ENCODE results near the gene ATF6.
"Not testable (repeated sequence)": the region's sequence is repeated elsewhere in the genome, so short reads cannot be mapped to it uniquely, and the experiment has no call there.

Gene ATF6

GRCh38 chr1:161782886-161783285 lies 16.8 kb downstream of the ATF6 start:
- peak overlapping the region; percentile 3 for H3K27ac Mint-ChIP-seq
- H3K36me3 Mint-ChIP-seq (ENCODE audit: low read depth) = peaks cover 82% of the 10 kb centered on the region
- H3K9me3 Mint-ChIP-seq = no peaks in the 10 kb centered on the region
- H3K27me3 Mint-ChIP-seq = no peaks in the 10 kb centered on the region
- peaks cover 21% of the 10 kb centered on the region for H3K4me1 Mint-ChIP-seq (ENCODE audit: low read depth)
- no peak overlapping the region for H3K4me3 Mint-ChIP-seq
- DNase-seq = no peak

GRCh38 chr1:161784968-161785367 lies 18.8 kb downstream of the ATF6 start:
- DNase-seq = no peak
- Mint-ChIP-seq H3K4me1 (ENCODE audit: low read depth) (peaks cover 20% of the 10 kb centered on the region), H3K36me3 (ENCODE audit: low read depth) (peaks cover 76% of the 10 kb centered on the region), H3K27me3 (no peaks in the 10 kb centered on the region), H3K9me3 (no peaks in the 10 kb centered on the region), H3K4me3 (no peak overlapping the region), H3K27ac (peak overlapping the region; percentile 0)

- H3K9me3 Mint-ChIP-seq = no peaks in the 10 kb centered on the region
- DNase-seq = no peak
- H3K4me1 Mint-ChIP-seq (ENCODE audit: low read depth) = peaks cover 25% of the 10 kb centered on the region
- peak overlapping the region; percentile 13 for H3K27ac Mint-ChIP-seq
- H3K36me3 Mint-ChIP-seq (ENCODE audit: low read depth) = peaks cover 78% of the 10 kb centered on the region
- no peak overlapping the region for H3K4me3 Mint-ChIP-seq
- H3K27me3 Mint-ChIP-seq = no peaks in the 10 kb centered on the region
These were observed 21.2 kb downstream of the ATF6 start for GRCh38 chr1:161787355-161787754.

GRCh38 chr1:161790587-161791317 lies 24.6 kb downstream of the ATF6 start:
- Mint-ChIP-seq H3K4me1 (ENCODE audit: low read depth) (peaks cover 32% of the 10 kb centered on the region), H3K4me3 (no peak overlapping the region), H3K27me3 (no peaks in the 10 kb centered on the region), H3K27ac (no peak overlapping the region), H3K36me3 (ENCODE audit: low read depth) (peaks cover 83% of the 10 kb centered on the region), H3K9me3 (no peaks in the 10 kb centered on the region)
- DNase-seq = no peak

- peak overlapping the region; percentile 45 for H3K27ac Mint-ChIP-seq
These were observed 26.0 kb downstream of the ATF6 start for GRCh38 chr1:161791904-161792655.

GRCh38 chr1:161792740-161793139 lies 26.6 kb downstream of the ATF6 start:
- Mint-ChIP-seq H3K4me1 (ENCODE audit: low read depth) (peaks cover 32% of the 10 kb centered on the region), H3K4me3 (no peak overlapping the region), H3K27ac (peak overlapping the region; percentile 45), H3K27me3 (no peaks in the 10 kb centered on the region), H3K9me3 (no peaks in the 10 kb centered on the region), H3K36me3 (ENCODE audit: low read depth) (peaks cover 86% of the 10 kb centered on the region)
- no peak for DNase-seq

More at GRCh38 chr1:161791904-161792655, 26.0 kb downstream of the ATF6 start:
- Mint-ChIP-seq H3K36me3 (ENCODE audit: low read depth) (peaks cover 85% of the 10 kb centered on the region), H3K4me1 (ENCODE audit: low read depth) (peaks cover 32% of the 10 kb centered on the region), H3K27me3 (no peaks in the 10 kb centered on the region), H3K9me3 (no peaks in the 10 kb centered on the region), H3K4me3 (no peak overlapping the region)
- no peak for DNase-seq

- H3K9me3 Mint-ChIP-seq = no peaks in the 10 kb centered on the region
- no peaks in the 10 kb centered on the region for H3K27me3 Mint-ChIP-seq
- peaks cover 90% of the 10 kb centered on the region for H3K36me3 Mint-ChIP-seq (ENCODE audit: low read depth)
- H3K27ac Mint-ChIP-seq = no peak overlapping the region
- peaks cover 13% of the 10 kb centered on the region for H3K4me1 Mint-ChIP-seq (ENCODE audit: low read depth)
- no peak for DNase-seq
- H3K4me3 Mint-ChIP-seq = no peak overlapping the region
These were observed 33.7 kb downstream of the ATF6 start for GRCh38 chr1:161799792-161800191.

GRCh38 chr1:161801955-161802354 lies 35.8 kb downstream of the ATF6 start:
- H3K27ac Mint-ChIP-seq = no peak overlapping the region
- no peaks in the 10 kb centered on the region for H3K27me3 Mint-ChIP-seq
- H3K36me3 Mint-ChIP-seq (ENCODE audit: low read depth) = peaks cover 85% of the 10 kb centered on the region
- DNase-seq = no peak
- no peak overlapping the region for H3K4me3 Mint-ChIP-seq
- H3K4me1 Mint-ChIP-seq (ENCODE audit: low read depth) = peaks cover 26% of the 10 kb centered on the region
- H3K9me3 Mint-ChIP-seq = no peaks in the 10 kb centered on the region

GRCh38 chr1:161803181-161803580 lies 37.1 kb downstream of the ATF6 start:
- no peak overlapping the region for H3K27ac Mint-ChIP-seq
- H3K9me3 Mint-ChIP-seq = no peaks in the 10 kb centered on the region
- no peak for DNase-seq
- H3K36me3 Mint-ChIP-seq (ENCODE audit: low read depth) = peaks cover 78% of the 10 kb centered on the region
- no peaks in the 10 kb centered on the region for H3K27me3 Mint-ChIP-seq
- H3K4me3 Mint-ChIP-seq = no peak overlapping the region
- peaks cover 29% of the 10 kb centered on the region for H3K4me1 Mint-ChIP-seq (ENCODE audit: low read depth)

GRCh38 chr1:161805399-161806197 lies 39.5 kb downstream of the ATF6 start:
- peaks cover 77% of the 10 kb centered on the region for H3K36me3 Mint-ChIP-seq (ENCODE audit: low read depth)
- peaks cover 9% of the 10 kb centered on the region for H3K9me3 Mint-ChIP-seq
- H3K27ac Mint-ChIP-seq = peak overlapping the region; percentile 50

GRCh38 chr1:161809202-161809601 lies 43.1 kb downstream of the ATF6 start:
- H3K27me3 Mint-ChIP-seq, H3K4me3 Mint-ChIP-seq, H3K27ac Mint-ChIP-seq, DNase-seq: not testable (repeated sequence)
- peaks cover 75% of the 10 kb centered on the region for H3K36me3 Mint-ChIP-seq (ENCODE audit: low read depth)
- H3K9me3 Mint-ChIP-seq = peaks cover 10% of the 10 kb centered on the region
- H3K4me1 Mint-ChIP-seq (ENCODE audit: low read depth) = peaks cover 25% of the 10 kb centered on the region

More at GRCh38 chr1:161805399-161806197, 39.5 kb downstream of the ATF6 start:
- Mint-ChIP-seq H3K4me3 (no peak overlapping the region), H3K27me3 (no peaks in the 10 kb centered on the region), H3K4me1 (ENCODE audit: low read depth) (peaks cover 37% of the 10 kb centered on the region)
- DNase-seq = no peak

- Mint-ChIP-seq H3K9me3 (peaks cover 10% of the 10 kb centered on the region), H3K36me3 (ENCODE audit: low read depth) (peaks cover 75% of the 10 kb centered on the region), H3K4me1 (ENCODE audit: low read depth) (peaks cover 25% of the 10 kb centered on the region)
- not testable (repeated sequence) for H3K27me3 Mint-ChIP-seq, H3K27ac Mint-ChIP-seq, DNase-seq, H3K4me3 Mint-ChIP-seq
These were observed 43.5 kb downstream of the ATF6 start for GRCh38 chr1:161809656-161810055.

- peaks cover 76% of the 10 kb centered on the region for H3K36me3 Mint-ChIP-seq (ENCODE audit: low read depth)
- peaks cover 10% of the 10 kb centered on the region for H3K9me3 Mint-ChIP-seq
- H3K4me3 Mint-ChIP-seq = no peak overlapping the region
- no peaks in the 10 kb centered on the region for H3K27me3 Mint-ChIP-seq
- no peak overlapping the region for H3K27ac Mint-ChIP-seq
- peaks cover 24% of the 10 kb centered on the region for H3K4me1 Mint-ChIP-seq (ENCODE audit: low read depth)
- DNase-seq = no peak
These were observed 44.7 kb downstream of the ATF6 start for GRCh38 chr1:161810780-161811179.

- Mint-ChIP-seq H3K27ac (no peak overlapping the region), H3K9me3 (no peaks in the 10 kb centered on the region), H3K27me3 (no peaks in the 10 kb centered on the region), H3K4me3 (no peak overlapping the region), H3K4me1 (ENCODE audit: low read depth) (peaks cover 2% of the 10 kb centered on the region), H3K36me3 (ENCODE audit: low read depth) (peaks cover 75% of the 10 kb centered on the region)
- DNase-seq = no peak
These were observed 50.1 kb downstream of the ATF6 start for GRCh38 chr1:161816201-161816600.

Measured in activated T-cell treated with anti-CD3 and anti-CD28 coated beads, Interleukin-2, amount 50 U/mL, for 24 hours (primary cell).